Measurements from ENCODE around the gene OSBPL5. TPM values are rescaled to one million over a fixed set of nuclear protein-coding genes. Genes with fewer than 3 reads are reported as not detected.

Gene OSBPL5
- total RNA-seq, 1 experiment from 2014 or later: 16.1 TPM

- Histone ChIP-seq H3K23ac (ENCODE audit: insufficient read length, low read depth, low read length) (no peak overlapping the region), H4K5ac (ENCODE audit: insufficient read length, low read depth, low read length) (no peak overlapping the region), H2BK5ac (ENCODE audit: insufficient read length, low read length) (no peak overlapping the region), H3K9me3 (ENCODE audit: control insufficient read depth, low read depth, low read length) (no peaks in the 10 kb centered on the region), H3K23me2 (ENCODE audit: insufficient read length, low read depth, low read length, poor library complexity, severe bottlenecking) (peaks cover 9% of the 10 kb centered on the region), H2AFZ (ENCODE audit: low read length) (no peak overlapping the region), H3K27me3 (ENCODE audit: insufficient read depth, low read length) (peaks cover 6% of the 10 kb centered on the region; the same call in 1 of the 2 replicates), H3K14ac (ENCODE audit: insufficient read depth, low read length) (no peak overlapping the region), H3K27ac (ENCODE audit: insufficient read length, low read depth, low read length) (no peak overlapping the region), H3T11ph (ENCODE audit: low read length) (no peak overlapping the region), H2BK15ac (ENCODE audit: low read depth, low read length) (no peak overlapping the region), H3K56ac (ENCODE audit: insufficient read length, low read depth, low read length) (no peak overlapping the region), H3K79me1 (ENCODE audit: insufficient read depth, low read depth, low read length, poor library complexity, severe bottlenecking) (no peaks in the 10 kb centered on the region), H4K20me1 (ENCODE audit: control insufficient read depth, insufficient read depth, insufficient read length) (no peaks in the 10 kb centered on the region), H4K91ac (ENCODE audit: insufficient read length, low read depth, low read length) (no peak overlapping the region), H3K79me2 (ENCODE audit: insufficient read depth, low read length) (no peaks in the 10 kb centered on the region), H2AK5ac (ENCODE audit: insufficient read length, low read length) (no peak overlapping the region), H3K18ac (ENCODE audit: insufficient read length, low read depth, low read length) (no peak overlapping the region), H2BK120ac (ENCODE audit: low read depth, low read length, poor library complexity, severe bottlenecking) (no peak overlapping the region), H2BK20ac (ENCODE audit: low read depth, low read length, poor library complexity, severe bottlenecking) (no peak overlapping the region), H3K4ac (ENCODE audit: low read depth, low read length) (no peak overlapping the region), H3K4me2 (ENCODE audit: insufficient read depth, insufficient read length, low read length) (no peak overlapping the region), H3K4me1 (ENCODE audit: insufficient read depth, low read length) (no peaks in the 10 kb centered on the region), H4K8ac (replicated peaks; ENCODE audit: insufficient read length, low read depth, low read length) (no peak overlapping the region), H2BK12ac (ENCODE audit: insufficient read length, low read depth, low read length) (no peak overlapping the region), H3K9ac (ENCODE audit: extremely low read depth, insufficient read length, low read length) (no peak overlapping the region)
- no peak for TF ChIP-seq CTCF (conservative IDR thresholded peaks at IDR 0.05)
- Mint-ChIP-seq H3K27ac (no peak overlapping the region), H3K27me3 (ENCODE audit: low read depth) (peaks cover 42% of the 10 kb centered on the region), H3K36me3 (ENCODE audit: insufficient read depth in 1 of 3, low read depth in 3 of 3) (no peaks in the 10 kb centered on the region), H3K4me3 (no peak overlapping the region), H3K4me1 (peaks cover 7 to 15% of the 10 kb centered on the region in 2 experiments), H3K9me3 (no peaks in the 10 kb centered on the region)
- no peak for DNase-seq
- no CpG with 5 or more reads among the region's 15 CpGs for WGBS (ENCODE audit: extremely low coverage, insufficient read length, low lambda C conversion rate)
These were observed 33.7 kb upstream of the OSBPL5 start for GRCh38 chr11:3198815-3199214.
